HG02870 (cell line): ENCODE data around the gene EBI3.
"Not testable (repeated sequence)": the region's sequence is repeated elsewhere in the genome, so short reads cannot be mapped to it uniquely, and the experiment has no call there.

Experiments
- ATAC-seq: cut with Tn5 transposase; IDR thresholded peaks from one replicate; pipeline ENCODE4 v1.9.1; 2021; ENCODE audit warnings: mild to moderate bottlenecking, moderate library complexity; ENCODE audit not compliant: unreplicated experiment

EBI3 gene

DNA sequence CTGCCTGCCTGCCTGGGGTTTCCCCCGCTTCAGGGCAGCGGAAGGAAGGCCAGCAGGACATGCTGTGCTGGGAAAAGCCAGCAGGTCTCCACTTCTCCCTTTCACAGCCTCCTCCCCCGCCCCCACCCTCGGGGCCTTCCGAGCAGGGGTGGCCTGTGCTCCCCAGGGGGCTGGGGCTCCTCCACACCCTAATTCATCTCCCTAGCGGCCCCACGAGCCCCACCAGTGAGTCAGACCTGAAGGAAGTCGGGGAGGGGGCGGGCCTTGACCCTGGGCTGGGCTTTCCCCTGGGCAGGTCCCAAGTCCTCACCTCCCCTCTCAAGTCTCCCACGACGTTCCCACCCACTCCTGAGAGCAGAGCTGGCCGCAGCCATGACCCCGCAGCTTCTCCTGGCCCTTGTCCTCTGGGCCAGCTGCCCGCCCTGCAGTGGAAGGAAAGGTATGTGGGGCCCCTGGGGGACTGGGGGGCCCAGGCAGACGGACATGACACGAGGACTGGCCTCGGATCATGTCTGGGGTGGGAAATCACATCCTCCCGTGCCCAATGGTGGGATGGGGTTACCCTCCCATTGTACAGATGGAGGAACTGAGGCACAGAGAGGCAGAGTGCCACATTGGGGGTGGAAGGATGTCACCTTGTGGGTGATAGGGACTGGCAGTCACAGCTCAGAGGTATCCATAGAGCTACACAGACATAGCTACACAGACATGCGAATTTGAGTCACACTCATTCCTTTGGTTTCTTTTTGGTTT is at the start of gene EBI3:
TSS of gene EBI3 (plus strand) at position 345 of the 753 bp plus-strand sequence. CDS start at position 373, 28 bp downstream.
- peak; percentile 56 for ATAC-seq

- ATAC-seq, result no peak
Measured at GRCh38 chr19:4181053-4181508, 48.2 kb upstream of the EBI3 start.

- peak; percentile 76 for ATAC-seq
Measured at GRCh38 chr19:4182084-4182810, 47.1 kb upstream of the EBI3 start, which contains the start of the genes ANKRD24 and SIRT6. Gene ANKRD24 (plus strand): TSS chr19:4182689. CDS start chr19:4186426, 3,737 bp downstream. Gene SIRT6 (minus strand): TSS chr19:4182563. CDS start chr19:4182539, 24 bp downstream.

GRCh38 chr19:4183967-4184717 is 45.2 kb upstream of the EBI3 start:
- no peak for ATAC-seq

GRCh38 chr19:4184718-4185352 is 44.5 kb upstream of the EBI3 start:
- no peak for ATAC-seq

- no peak for ATAC-seq
Measured at GRCh38 chr19:4185413-4186086, 43.8 kb upstream of the EBI3 start.

DNA sequence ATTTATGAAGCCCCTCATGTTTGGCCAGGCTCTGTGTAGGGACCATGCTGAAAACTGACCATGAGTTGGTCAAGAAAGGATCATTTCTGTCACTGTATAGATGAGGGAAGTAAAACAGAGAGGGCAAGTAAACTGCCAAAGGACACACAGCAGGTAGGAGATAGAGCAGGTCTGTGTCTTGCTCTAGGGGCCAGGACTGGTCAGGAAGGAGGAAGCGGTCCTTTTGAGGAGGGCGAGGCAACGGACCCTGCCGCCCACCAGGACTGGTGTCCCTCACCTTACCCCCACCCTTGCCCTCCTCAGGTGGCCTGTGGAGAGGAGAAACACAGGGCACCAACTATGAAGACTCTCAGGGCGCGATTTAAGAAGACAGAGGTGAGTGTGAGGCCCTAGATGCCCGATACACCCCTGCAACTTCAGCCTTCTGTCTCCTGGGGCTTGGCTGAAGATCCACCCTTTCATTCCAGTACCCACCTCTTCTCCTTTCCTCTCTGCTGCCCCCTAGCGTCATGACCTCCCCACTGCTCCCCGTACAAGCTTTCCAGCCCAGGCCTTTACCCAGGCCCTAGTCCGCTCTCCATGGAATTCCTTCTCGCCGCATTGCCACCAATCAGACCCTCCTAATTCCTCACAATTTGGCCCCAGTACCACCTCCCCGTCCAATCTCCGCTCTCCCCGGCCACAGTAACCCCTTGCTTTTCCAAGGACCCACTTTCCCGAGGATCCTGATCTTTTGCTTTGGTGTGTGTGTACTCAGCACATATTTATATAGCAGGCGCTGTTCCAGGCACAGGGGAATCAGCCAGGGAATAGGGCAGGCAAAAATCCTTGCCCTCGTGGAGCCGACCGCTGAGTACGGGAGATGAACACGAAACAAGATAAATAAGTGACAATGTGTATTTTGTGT is 43.0 kb upstream of the EBI3 start:
- no peak for ATAC-seq

DNA sequence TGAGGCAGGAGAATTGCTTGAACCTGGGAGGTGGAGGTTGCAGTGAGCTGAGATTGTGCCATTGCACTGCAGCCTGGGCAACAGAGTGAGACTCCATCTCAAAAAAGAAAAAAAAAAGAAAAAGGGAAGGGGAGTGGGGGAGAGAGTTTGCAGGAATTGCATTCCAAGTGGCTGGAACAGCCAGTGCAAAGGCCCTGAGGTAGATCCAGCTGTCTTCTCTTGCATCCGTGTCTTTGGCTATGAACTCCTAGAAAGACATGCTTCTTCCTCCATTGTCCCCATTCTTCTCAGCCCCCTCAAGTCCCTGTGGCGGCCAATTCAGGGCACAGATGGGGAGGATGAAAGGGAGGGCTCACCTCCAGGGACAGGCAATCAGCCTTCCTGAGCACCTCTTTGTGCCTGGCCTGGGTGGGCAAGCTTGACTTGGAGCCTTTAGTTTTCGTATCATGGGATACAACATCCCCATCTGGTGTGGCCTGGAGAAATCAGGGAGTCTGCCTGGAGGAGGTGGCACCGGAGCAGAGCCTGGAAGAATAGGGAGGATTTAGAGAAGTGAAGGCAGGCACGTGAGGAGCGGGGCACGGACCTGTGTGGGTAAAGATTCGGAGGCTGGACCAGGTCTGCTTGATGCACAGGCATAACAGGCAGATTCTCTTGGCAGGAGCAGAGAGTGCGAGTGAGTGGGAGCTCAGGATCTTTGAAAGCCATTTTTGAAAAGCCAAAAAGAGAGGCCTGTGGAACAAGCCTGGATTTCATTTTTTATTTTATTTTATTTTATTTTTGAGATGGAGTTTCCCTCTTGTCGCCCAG is 41.8 kb upstream of the EBI3 start:
- no peak for ATAC-seq

DNA sequence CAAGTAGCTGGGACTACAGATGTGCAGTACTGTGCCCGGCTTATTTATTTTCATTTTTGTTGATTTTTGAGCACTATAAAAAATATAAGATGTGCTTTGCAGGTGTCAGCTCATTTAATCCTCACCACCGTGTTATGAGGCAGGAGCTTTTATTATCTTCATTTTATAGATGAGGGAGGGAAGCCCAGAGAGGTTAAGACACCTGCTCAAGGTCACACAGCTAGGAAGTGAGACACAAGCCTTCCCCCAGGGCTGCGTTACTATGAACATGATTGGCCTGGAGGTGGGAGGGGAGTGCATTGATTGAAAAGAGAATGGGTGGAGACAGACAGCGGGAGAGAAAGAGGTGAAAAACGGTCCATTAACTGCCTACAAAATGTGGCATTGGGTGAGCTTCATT is 39.7 kb upstream of the EBI3 start:
- ATAC-seq, result no peak

- not testable (repeated sequence) for ATAC-seq
Measured at GRCh38 chr19:4192537-4192936, 36.8 kb upstream of the EBI3 start.

DNA sequence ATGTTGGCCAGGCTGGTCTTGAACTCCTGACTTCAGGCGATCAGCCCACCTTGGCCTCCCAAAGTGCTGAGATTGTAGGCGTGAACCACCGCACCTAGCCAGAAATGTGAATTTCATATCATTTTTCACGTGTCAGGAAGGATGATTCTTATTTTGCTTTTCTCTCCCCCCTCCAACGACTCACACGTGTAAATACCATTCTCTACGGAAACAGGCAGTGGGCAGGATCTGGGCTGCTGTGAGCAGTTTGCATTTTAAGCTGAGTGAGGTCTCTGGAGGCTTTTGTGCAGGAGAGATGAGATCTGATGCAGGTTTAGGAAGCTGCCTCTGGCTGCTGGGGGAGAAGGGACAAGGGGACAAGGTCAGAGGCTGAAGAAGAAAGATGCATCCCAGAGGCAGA is 35.0 kb upstream of the EBI3 start:
- no peak for ATAC-seq

DNA sequence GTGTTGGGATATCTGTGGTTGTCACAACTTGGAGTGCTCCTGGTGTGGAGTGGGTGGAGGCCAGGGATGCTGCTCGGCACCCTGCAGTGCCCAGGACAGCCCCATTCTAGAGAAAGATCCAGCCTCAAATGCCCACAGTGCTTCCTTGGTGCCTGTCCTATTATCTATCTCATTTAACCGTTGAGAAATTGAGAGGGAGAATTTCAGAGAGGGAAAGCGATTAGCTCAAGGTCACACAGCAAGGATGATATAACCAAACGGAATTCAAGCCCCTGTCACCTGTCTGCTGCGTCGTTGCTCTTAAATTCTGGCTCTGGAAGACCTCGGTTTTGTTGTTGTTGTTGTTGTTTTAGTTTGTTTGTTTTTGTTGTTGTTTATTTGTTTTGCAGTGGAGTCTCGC is 33.3 kb upstream of the EBI3 start:
- no peak for ATAC-seq

DNA sequence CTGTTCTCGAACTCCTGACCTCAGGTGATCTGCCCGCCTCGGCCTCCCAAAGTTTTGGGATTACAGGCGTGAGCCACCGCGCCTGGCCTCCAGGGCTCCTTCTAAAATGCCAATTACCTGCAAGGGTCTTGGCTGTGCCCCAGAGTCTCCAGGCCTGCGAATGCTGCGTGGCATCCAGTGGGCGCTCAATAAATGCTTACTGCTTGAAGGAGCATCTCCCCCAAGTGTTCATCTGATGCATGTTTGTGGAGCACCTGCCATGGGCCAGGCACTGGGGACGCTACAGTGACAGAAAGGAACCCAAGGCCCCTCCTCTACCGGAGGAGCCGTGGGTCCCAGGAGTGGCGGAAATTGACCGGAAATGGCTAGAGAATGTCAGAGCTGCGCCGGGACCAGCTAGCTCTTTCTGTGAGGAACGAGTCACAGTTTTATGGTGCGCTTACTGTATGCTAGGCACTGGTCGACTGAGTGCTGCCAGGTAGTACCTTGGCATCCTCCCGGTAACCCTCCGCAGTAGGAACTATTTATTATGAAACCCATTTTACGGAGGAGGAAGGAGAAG is 32.7 kb upstream of the EBI3 start:
- ATAC-seq, result no peak

- no peak for ATAC-seq
Measured at GRCh38 chr19:4197228-4197624, 32.1 kb upstream of the EBI3 start.

DNA sequence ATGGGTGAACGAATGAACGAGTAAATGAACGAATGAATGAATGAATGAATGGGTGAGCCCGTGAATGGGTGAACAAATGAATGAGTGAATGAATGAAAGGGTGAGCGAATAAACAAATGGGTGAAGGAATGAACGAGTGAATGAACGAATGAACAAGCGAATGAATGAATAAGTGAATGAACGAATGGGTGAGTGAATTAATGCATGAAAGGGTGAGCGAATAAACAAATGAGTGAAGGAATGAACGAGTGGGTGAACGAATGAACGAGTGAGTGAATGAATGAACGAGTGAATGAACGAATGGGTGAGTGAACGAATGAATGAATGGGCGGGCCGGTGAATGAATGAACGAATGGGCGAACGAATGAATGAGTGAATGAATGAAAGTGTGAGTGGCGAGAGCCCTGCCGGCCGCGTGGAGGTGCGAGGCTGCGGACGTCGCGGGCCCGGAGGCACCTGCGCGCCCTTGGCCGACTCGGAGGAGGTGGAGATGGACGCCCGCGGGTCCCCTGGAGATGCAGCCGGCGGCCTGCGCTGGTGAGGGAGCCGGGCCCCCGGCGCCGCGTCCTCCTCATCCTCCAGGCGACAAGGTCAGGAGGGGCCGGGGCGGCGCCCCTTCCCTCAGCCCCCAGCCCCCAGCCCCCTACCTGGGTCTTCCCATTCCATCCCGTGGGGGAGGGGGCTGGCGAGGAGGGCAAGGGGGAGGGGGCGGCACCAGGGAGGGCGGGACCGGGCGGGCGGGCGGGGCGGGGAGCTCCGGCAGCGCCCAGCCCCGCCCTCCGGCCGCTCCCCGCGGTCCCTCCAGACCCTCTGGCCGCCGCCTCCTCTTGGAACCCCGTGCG is 31.5 kb upstream of the EBI3 start:
- ATAC-seq, result no peak

DNA sequence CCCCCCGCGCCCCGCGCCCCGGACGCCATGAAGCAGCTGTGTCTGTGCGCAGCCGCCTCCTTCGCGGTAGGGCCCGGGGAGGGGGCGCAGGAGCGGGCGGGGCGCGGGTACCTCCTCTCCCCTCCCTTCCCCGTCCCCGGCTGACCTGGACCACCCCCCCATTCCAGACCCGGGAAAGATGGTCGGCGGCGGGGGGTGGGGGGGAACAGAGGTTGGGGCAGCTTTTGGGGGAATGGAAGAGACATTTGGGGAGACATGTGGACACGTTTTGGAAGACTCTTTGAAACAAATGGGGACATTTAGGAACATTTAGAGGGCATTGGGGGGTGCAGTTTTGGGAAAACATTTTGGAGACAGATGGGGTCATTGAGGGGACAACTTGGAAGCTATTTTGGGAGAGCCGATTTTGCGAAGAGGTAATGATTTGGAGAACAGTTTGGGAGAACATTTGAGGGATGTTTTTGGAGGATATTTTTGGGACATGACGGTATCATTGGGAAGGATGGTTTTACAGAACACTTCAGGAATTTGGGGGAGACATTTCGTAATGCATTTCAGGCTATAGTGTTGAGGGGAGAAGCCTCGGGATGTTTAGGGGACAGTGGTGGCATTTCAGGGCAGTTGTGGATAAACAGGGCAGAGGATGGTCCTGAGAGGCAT is 30.7 kb upstream of the EBI3 start:
- no peak for ATAC-seq
